Cerebellar cortex (tissue), 1 donor: ENCODE data around the gene RTF1.
"Not testable (repeated sequence)": the region's sequence is repeated elsewhere in the genome, so short reads cannot be mapped to it uniquely, and the experiment has no call there.

Experiments used
- DNase-seq: peaks from one replicate; pipeline ENCODE4 v3.0.0-alpha.2; 2015; ENCODE audit warnings: low spot score

Gene RTF1

GRCh38 chr15:41437448-41437847 lies 20.6 kb downstream of the RTF1 start:
- DNase-seq, result no peak

- DNase-seq, result no peak
Measured at GRCh38 chr15:41438206-41438605, 21.3 kb downstream of the RTF1 start.

- DNase-seq, result not testable (repeated sequence)
Measured at GRCh38 chr15:41438745-41439144, 21.9 kb downstream of the RTF1 start.

GRCh38 chr15:41443275-41443674 lies 26.4 kb downstream of the RTF1 start:
- no peak for DNase-seq

- DNase-seq, result no peak
Measured at GRCh38 chr15:41445399-41445798, 28.5 kb downstream of the RTF1 start.

- DNase-seq, result no peak
Measured at GRCh38 chr15:41462084-41462795, 45.3 kb downstream of the RTF1 start.

- no peak for DNase-seq
Measured at GRCh38 chr15:41464889-41465580, 48.1 kb downstream of the RTF1 start.

GRCh38 chr15:41465822-41466421 lies 49.0 kb downstream of the RTF1 start:
- DNase-seq, result peak; percentile 65

- no peak for DNase-seq
Measured at GRCh38 chr15:41466711-41467110, 49.8 kb downstream of the RTF1 start.

GRCh38 chr15:41469644-41470043 lies 52.7 kb downstream of the RTF1 start:
- not testable (repeated sequence) for DNase-seq

GRCh38 chr15:41473418-41473817 lies 56.5 kb downstream of the RTF1 start:
- DNase-seq, result no peak

- no peak for DNase-seq
Measured at GRCh38 chr15:41474436-41474835, 57.5 kb downstream of the RTF1 start.

GRCh38 chr15:41474941-41475340 lies 58.0 kb downstream of the RTF1 start:
- no peak for DNase-seq

GRCh38 chr15:41476416-41477048 lies 59.6 kb downstream of the RTF1 start:
- DNase-seq, result no peak

GRCh38 chr15:41480396-41481140 lies 63.7 kb downstream of the RTF1 start:
- no peak for DNase-seq

GRCh38 chr15:41482110-41482877 lies 65.4 kb downstream of the RTF1 start:
- no peak for DNase-seq

GRCh38 chr15:41483115-41483514 lies 66.2 kb downstream of the RTF1 start:
- DNase-seq, result no peak

GRCh38 chr15:41483519-41483918 lies 66.6 kb downstream of the RTF1 start:
- DNase-seq, result no peak

GRCh38 chr15:41484937-41485625 lies 68.2 kb downstream of the RTF1 start:
- no peak for DNase-seq

- no peak for DNase-seq
Measured at GRCh38 chr15:41486286-41486685, 69.4 kb downstream of the RTF1 start.

- no peak for DNase-seq
Measured at GRCh38 chr15:41487381-41487780, 70.5 kb downstream of the RTF1 start.
